Measurements from ENCODE around the gene WNK2. TPM values are rescaled to one million over a fixed set of nuclear protein-coding genes. Genes with fewer than 3 reads are reported as not detected.

Gene WNK2
- total RNA-seq, 1 experiment from 2014 or later, result 69.4 TPM

- no peak overlapping the region for H3K4me3 Mint-ChIP-seq
- no peak overlapping the region for H3K18ac ChIP-seq (ENCODE audit: insufficient read length, low read depth, low read length)
- H3K27me3 ChIP-seq (ENCODE audit: insufficient read depth, low read length), result no peaks in the 10 kb centered on the region
- no peak overlapping the region for H2BK12ac ChIP-seq (ENCODE audit: insufficient read length, low read depth, low read length)
- H3K23ac ChIP-seq (ENCODE audit: insufficient read length, low read depth, low read length), result no peak overlapping the region
- no peaks in the 10 kb centered on the region for H3K4me1 Mint-ChIP-seq
- no peaks in the 10 kb centered on the region for H4K20me1 ChIP-seq (ENCODE audit: control insufficient read depth, insufficient read depth, insufficient read length)
- no peaks in the 10 kb centered on the region for H3K27me3 Mint-ChIP-seq (ENCODE audit: low read depth)
- H3K27ac ChIP-seq (ENCODE audit: insufficient read length, low read depth, low read length), result no peak overlapping the region
- no peak overlapping the region for H2BK20ac ChIP-seq (ENCODE audit: low read depth, low read length, poor library complexity, severe bottlenecking)
- H3T11ph ChIP-seq (ENCODE audit: low read length), result no peak overlapping the region
- no peak overlapping the region for H3K56ac ChIP-seq (ENCODE audit: insufficient read length, low read depth, low read length)
- H4K5ac ChIP-seq (ENCODE audit: insufficient read length, low read depth, low read length), result no peak overlapping the region
- no peaks in the 10 kb centered on the region for H3K23me2 ChIP-seq (ENCODE audit: insufficient read length, low read depth, low read length, poor library complexity, severe bottlenecking)
- WGBS (ENCODE audit: extremely low coverage, insufficient read length, low lambda C conversion rate), result no CpG with 5 or more reads among the region's 15 CpGs
- H2BK120ac ChIP-seq (ENCODE audit: low read depth, low read length, poor library complexity, severe bottlenecking), result no peak overlapping the region
- H4K91ac ChIP-seq (ENCODE audit: insufficient read length, low read depth, low read length), result no peak overlapping the region
- H3K27ac Mint-ChIP-seq, result no peak overlapping the region
- no peak overlapping the region for H3K4me2 ChIP-seq (ENCODE audit: insufficient read depth, insufficient read length, low read length)
- no peak overlapping the region for H4K8ac ChIP-seq (replicated peaks; ENCODE audit: insufficient read length, low read depth, low read length)
- H2AK5ac ChIP-seq (ENCODE audit: insufficient read length, low read length), result no peak overlapping the region
- H3K14ac ChIP-seq (ENCODE audit: insufficient read depth, low read length), result no peak overlapping the region
- H3K9me3 Mint-ChIP-seq, result peaks cover 6 to 10% of the 10 kb centered on the region in 2 experiments
- TF ChIP-seq, protein P1, sequence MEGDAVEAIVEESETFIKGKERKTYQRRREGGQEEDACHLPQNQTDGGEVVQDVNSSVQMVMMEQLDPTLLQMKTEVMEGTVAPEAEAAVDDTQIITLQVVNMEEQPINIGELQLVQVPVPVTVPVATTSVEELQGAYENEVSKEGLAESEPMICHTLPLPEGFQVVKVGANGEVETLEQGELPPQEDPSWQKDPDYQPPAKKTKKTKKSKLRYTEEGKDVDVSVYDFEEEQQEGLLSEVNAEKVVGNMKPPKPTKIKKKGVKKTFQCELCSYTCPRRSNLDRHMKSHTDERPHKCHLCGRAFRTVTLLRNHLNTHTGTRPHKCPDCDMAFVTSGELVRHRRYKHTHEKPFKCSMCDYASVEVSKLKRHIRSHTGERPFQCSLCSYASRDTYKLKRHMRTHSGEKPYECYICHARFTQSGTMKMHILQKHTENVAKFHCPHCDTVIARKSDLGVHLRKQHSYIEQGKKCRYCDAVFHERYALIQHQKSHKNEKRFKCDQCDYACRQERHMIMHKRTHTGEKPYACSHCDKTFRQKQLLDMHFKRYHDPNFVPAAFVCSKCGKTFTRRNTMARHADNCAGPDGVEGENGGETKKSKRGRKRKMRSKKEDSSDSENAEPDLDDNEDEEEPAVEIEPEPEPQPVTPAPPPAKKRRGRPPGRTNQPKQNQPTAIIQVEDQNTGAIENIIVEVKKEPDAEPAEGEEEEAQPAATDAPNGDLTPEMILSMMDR (conservative IDR thresholded peaks at IDR 0.05), result no peak
- no peak overlapping the region for H2BK5ac ChIP-seq (ENCODE audit: insufficient read length, low read length)
- no peaks in the 10 kb centered on the region for H3K9me3 ChIP-seq (ENCODE audit: control insufficient read depth, low read depth, low read length)
- no peak overlapping the region for H2BK15ac ChIP-seq (ENCODE audit: low read depth, low read length)
- peaks cover 4 to 11% (median 8%) of the 10 kb centered on the region in 3 experiments for H3K36me3 Mint-ChIP-seq (ENCODE audit: insufficient read depth in 1 of 3, low read depth in 3 of 3)
- H3K79me2 ChIP-seq (ENCODE audit: insufficient read depth, low read length), result peaks cover 10% of the 10 kb centered on the region; the same call in 1 of the 2 replicates
- DNase-seq, result no peak
- H2AFZ ChIP-seq (ENCODE audit: low read length), result no peak overlapping the region
- peaks cover 4% of the 10 kb centered on the region for H3K79me1 ChIP-seq (ENCODE audit: insufficient read depth, low read depth, low read length, poor library complexity, severe bottlenecking)
- no peaks in the 10 kb centered on the region for H3K4me1 ChIP-seq (ENCODE audit: insufficient read depth, low read length)
- H3K4ac ChIP-seq (ENCODE audit: low read depth, low read length), result no peak overlapping the region
- no peak overlapping the region for H3K9ac ChIP-seq (ENCODE audit: extremely low read depth, insufficient read length, low read length)
These were observed 26.5 kb downstream of the WNK2 start for GRCh38 chr9:93210324-93210973.

All from H9 (cell line).